HG03565 (cell line): ENCODE results near the gene CFAP46.
"Not testable (repeated sequence)": the region's sequence is repeated elsewhere in the genome, so short reads cannot be mapped to it uniquely, and the experiment has no call there.

Experiments
- ATAC-seq: cut with Tn5 transposase; IDR thresholded peaks from one replicate; pipeline ENCODE4 v1.9.1; 2021; ENCODE audit warnings: mild to moderate bottlenecking, moderate library complexity; ENCODE audit not compliant: unreplicated experiment

Gene CFAP46

GRCh38 chr10:132963430-132963960 lies 21.1 kb upstream of the CFAP46 start:
- ATAC-seq = no peak

- ATAC-seq = no peak
Measured at GRCh38 chr10:132962623-132963429, 20.5 kb upstream of the CFAP46 start.

GRCh38 chr10:132961787-132962622 lies 19.6 kb upstream of the CFAP46 start:
- no peak for ATAC-seq

- ATAC-seq = no peak
Measured at GRCh38 chr10:132961420-132961786, 19.0 kb upstream of the CFAP46 start.

- no peak for ATAC-seq
Measured at GRCh38 chr10:132960631-132961419, 18.5 kb upstream of the CFAP46 start.

GRCh38 chr10:132960071-132960472 lies 17.7 kb upstream of the CFAP46 start:
- ATAC-seq = no peak

GRCh38 chr10:132959559-132959961 lies 17.2 kb upstream of the CFAP46 start:
- no peak for ATAC-seq

GRCh38 chr10:132958883-132959558 lies 16.7 kb upstream of the CFAP46 start:
- ATAC-seq = no peak

GRCh38 chr10:132957981-132958882 lies 15.9 kb upstream of the CFAP46 start:
- ATAC-seq = no peak

- no peak for ATAC-seq
Measured at GRCh38 chr10:132957131-132957530, 14.8 kb upstream of the CFAP46 start.

GRCh38 chr10:132956259-132956658 lies 13.9 kb upstream of the CFAP46 start:
- not testable (repeated sequence) for ATAC-seq

GRCh38 chr10:132955479-132955878 lies 13.1 kb upstream of the CFAP46 start:
- ATAC-seq = no peak

- no peak for ATAC-seq
Measured at GRCh38 chr10:132953428-132953827, 11.1 kb upstream of the CFAP46 start.

- no peak for ATAC-seq
Measured at GRCh38 chr10:132951926-132952325, 9.6 kb upstream of the CFAP46 start.

GRCh38 chr10:132948351-132948750 lies 6.0 kb upstream of the CFAP46 start:
- ATAC-seq = no peak

GRCh38 chr10:132947843-132948242 lies 5.5 kb upstream of the CFAP46 start:
- ATAC-seq = no peak

- no peak for ATAC-seq
Measured at GRCh38 chr10:132946806-132947546, 4.6 kb upstream of the CFAP46 start.

- ATAC-seq = no peak
Measured at GRCh38 chr10:132946311-132946710, 3.9 kb upstream of the CFAP46 start.

- no peak for ATAC-seq
Measured at GRCh38 chr10:132945894-132946255, 3.5 kb upstream of the CFAP46 start.
